Activated CD8-positive, alpha-beta memory T cell treated with anti-CD3 and anti-CD28 coated beads for 4 hours (primary cell): ENCODE data around the gene LIN54.
"Not testable (repeated sequence)": the region's sequence is repeated elsewhere in the genome, so short reads cannot be mapped to it uniquely, and the experiment has no call there.

Experiments
- DNase-seq, 2 donors: peaks; one replicate each; pipeline ENCODE4 v3.0.0-alpha.2; 2020; ENCODE audit warnings: low read depth in 2 of 2

LIN54 gene

DNA sequence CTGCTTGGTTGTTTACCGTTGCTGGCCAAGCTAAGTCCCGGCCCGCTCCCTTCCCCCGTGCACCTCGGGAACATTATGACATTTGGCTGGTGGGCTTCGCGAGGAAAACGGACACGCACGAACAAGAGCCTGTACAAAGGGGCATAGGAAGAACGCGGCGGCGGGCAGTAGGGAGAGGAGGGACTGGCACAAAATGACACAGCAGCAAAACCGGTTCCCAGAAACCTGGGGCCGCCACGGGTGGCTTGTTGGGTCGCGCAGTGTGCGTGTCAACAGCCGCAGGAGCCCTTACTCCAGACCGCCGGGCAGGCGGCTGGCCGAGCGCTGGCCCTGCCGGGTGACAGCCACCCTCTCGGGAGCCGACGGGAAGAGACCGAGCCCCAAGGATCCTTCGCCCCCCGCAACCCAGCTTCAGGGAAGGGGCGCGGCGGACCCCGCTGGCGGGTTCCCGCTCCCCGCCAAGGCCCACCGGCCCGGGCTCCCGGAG, 1.6 kb upstream of the LIN54 start:
- DNase-seq = no peak

DNA sequence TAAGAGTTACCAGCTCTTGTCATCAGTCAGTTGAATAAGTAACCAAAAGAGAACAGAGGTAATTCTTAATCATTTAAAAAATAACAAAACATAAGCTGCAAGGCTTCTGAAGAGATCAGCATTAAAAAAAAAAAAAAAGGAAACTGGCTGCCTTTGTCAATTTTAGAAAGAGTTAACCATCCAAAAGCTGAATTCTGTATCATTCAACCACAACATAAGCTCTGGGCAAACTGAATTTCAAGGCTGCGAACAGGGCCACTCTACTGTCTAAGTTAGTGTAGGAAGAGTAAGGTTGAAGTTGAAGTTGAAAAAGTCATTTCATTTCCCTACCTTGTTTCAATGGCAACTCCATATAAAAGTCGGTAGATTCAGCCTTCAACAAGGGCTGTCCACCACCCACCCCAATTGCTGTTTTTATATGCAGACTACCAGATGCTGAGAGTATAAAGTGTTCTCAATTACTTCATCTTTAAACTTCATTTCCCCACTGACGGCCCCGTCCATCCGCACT, 1.1 kb upstream of the LIN54 start:
- DNase-seq = no peak

DNA sequence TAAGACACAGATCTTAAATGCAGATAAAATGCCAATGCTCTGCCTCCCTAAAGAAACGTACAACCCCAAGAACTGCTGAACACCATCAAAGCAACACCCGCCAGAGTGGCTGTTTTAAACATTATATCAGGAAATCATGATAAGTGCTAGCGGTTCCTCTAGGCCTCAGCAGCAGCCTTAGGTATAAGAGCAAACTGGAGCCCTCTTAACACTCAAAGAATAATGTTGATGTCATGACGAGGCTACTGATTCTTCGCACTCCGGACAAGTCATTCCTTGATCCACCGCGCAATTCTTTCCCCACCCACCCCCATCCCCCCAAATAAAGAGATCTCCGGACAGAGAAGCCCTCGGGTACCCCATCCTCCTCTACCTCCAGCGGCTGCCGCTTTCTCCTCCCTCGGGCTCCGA, 507 bp downstream of the LIN54 start:
- DNase-seq = no peak

GRCh38 chr4:83009529-83009928, 1.1 kb downstream of the LIN54 start:
- no peak for DNase-seq

DNA sequence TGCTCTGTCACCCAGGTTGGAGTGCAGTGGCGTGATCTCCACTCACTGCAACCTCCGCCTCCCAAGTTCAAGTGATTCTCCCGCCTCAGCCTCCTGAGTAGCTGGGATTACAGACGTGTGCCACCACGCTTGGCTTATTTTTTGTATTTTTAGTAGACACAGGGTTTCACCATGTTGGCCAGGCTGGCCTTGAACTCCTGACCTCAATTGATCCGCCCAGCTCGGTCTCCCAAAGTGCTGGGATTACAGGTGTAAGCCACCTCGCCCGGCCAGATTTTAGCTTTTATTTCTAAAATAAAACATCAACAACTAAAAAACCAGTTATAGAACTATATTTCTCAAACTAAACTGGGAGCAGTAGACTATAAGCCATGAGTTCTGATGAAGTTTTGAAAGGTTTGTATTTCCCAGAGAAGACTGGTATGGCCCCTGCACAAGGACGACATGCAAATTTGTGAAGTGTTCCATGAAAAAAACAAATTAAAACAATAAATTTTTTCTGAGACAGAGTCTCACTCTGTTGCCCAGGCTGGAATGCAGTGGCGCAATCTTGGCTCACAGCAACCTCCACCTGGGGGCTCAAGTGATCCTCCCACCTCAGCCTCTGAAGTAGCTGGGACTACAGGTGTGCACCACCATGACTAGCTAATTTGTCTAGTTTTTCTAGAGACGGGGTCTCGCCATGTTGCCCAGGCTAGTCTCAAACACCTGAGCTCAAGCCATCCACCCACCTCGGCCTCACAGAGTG, 7.4 kb downstream of the LIN54 start:
- DNase-seq = not testable (repeated sequence)

DNA sequence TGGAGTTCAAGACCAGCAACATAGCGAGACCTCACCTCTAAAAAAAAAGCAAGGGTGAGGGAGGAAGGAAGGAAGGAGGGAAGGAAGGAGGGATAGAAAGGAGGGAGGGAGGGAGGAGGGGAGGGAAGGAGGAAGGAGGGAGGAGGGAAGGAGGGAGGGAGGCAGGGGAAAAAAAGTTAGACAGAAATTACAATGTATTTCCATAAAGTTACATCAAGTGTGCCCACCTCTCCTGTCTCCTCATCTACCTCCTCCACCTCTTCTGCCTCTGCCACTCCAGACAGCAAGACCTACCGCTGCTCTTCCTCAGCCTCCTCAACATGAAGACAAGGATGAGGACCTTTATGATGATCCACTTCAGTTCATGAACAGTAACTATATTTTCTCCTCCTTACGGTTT, 8.3 kb downstream of the LIN54 start:
- no peak for DNase-seq

GRCh38 chr4:82998898-82999297, 11.7 kb downstream of the LIN54 start:
- no peak for DNase-seq

DNA sequence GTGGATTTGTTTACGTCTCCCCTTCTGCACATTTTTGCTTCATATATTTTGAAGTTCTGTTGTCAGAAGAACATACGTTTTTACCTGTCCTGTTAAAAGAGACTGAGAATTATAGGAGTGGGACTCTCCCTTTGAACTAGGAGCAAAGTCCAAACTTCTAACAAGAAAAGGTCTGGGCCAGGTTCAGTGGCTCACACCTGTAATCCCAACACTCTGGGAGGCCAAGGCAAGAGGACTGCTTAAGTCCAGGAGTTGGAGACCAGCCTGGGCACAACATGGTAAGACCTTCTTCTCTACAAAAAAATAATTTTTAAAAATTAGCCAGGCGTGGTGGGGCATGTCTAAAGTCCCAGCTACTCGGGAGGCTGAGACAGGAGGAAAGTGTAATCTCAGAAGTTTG, 15.8 kb downstream of the LIN54 start:
- no peak for DNase-seq

DNA sequence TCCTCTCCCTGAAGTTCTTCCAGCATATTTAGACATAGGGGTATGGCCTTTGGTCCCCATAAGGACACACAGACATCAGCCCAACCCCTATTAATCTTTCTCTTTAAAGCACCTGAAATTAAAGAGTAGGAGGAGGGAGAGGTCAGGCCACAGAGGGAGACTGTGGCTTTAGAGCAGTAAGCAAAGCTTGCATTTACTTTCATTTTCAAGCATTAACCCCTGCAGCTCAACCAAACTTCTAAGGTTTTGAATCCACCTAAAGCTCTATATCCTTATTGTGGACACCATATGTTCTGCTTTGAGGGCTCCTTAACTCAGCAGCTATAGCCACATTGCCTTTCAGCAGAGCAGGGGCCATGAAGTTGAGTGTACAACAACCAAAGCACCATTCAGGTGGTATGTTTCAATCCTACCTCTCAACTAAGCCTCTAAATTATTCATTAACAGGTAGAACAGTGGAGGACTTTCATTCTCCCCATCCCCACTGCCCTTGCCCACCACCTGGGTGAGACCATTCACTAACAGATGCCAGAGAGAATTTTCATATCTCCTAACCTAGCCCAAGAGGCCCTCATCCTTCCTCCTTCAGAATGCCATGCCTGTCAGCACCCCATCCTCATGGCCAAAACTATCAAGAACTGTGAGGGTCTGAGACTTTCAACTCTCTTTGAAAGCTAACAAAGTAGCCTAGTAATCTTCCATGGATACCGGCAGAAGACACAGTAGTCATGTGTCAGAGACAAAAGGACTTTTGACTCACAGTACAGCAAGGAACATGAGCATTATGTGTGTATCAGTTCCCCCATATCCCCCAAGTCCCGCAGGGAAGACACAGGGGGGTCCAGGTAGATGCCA, 20.8 kb downstream of the LIN54 start:
- no peak for DNase-seq

GRCh38 chr4:82988323-82988832, 22.2 kb downstream of the LIN54 start:
- no peak for DNase-seq

GRCh38 chr4:82987519-82987918, 23.1 kb downstream of the LIN54 start:
- DNase-seq = not testable (repeated sequence)

DNA sequence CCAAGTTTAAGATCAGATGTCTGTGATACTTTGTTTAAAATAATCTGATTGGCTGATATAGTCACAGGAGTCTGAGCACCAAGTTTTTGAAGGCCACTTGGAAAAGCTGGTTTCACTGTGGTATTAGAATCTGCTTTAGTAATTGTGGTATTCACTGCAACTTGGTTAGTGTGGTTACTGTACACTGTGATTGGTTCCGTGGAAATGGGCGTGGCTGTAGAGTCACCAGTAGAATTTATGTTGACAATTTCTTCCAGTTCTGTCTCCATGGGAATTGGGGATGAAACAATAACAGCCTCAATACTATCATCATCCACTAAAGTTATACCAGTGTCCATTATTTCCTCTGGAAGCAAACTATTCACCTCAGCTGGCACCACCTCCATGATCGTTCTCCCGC, 26.2 kb downstream of the LIN54 start:
- no peak for DNase-seq

DNA sequence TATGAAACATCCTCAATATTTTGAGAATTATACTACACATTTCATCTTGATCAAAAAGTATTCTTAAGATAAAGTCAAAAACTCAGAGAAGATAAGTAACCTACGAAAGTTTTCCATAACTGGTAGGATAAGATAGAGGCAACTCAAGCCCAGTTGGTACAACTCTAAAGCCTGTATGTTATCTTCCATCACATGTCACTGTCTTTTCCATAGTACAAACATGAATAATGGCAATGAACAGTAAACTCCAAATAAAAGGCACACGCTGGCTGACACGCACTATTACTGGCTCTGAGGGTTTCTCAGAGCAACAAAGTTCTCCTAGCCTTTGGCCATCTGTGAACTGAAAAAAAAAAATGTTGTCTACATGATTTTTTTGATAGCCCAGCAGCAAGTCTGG, 27.2 kb downstream of the LIN54 start:
- DNase-seq = no peak

GRCh38 chr4:82981138-82981537, 29.5 kb downstream of the LIN54 start:
- DNase-seq = no peak

DNA sequence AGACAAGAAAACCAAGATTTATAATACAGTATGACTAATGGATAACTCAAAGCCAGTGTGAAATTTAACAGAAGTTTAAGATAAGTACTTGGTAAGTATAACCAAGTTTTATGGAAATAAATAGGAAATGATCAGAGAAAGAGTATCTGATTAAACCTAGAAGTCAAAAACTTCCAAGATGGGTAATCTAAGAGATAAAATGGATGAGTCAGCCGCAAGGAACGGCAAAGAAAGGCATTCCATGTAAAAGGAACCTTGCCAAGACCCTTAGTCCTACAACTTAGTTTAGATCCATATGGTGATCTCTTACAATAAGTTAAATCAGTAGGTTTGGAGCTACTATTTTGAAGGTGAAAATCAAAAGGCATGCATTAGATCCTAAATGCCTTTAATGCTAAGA, 34.8 kb downstream of the LIN54 start:
- no peak for DNase-seq

- DNase-seq = no peak
Measured at GRCh38 chr4:82969414-82969813, 41.2 kb downstream of the LIN54 start.

- no peak for DNase-seq
Measured at GRCh38 chr4:82968972-82969371, 41.7 kb downstream of the LIN54 start.

GRCh38 chr4:82965763-82966162, 44.9 kb downstream of the LIN54 start:
- no peak for DNase-seq

DNA sequence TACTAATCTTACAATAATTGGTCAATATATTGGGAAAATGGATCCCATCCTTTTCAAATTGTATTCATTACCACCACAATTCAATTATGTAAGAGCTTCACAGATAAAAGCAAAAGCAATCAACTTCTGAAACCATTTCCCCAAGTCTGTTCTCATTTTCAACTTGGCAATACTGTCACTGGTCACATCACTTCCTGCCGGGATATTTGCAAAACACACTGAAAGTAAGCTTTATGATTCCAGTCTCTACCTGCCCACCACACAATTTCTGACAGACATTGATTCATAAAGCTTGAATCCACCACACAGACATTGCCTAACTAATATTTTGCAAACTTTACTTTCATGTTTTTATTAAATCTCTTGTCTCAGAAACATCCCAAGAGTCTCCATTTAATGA, 53.6 kb downstream of the LIN54 start:
- DNase-seq = no peak

DNA sequence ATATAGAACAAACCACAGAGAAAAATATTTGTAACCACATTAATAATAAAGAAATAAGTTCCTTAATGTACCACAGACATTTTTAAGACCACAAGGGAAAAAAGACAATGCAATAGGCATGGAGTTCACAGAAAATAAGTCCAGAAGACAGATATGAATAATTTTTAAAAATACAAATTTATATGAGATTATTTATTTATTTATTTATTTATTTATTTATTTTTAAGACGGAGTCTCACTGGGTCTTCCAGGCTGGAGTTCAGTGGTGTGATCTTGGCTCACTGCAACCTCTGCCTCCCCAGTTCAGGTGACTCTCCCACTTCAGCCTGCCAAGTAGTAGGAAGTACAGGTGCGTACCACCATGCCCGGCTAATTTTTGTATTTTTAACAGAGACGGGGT, 56.4 kb downstream of the LIN54 start:
- no peak for DNase-seq

GRCh38 chr4:82951196-82951595, 59.4 kb downstream of the LIN54 start:
- DNase-seq = no peak

DNA sequence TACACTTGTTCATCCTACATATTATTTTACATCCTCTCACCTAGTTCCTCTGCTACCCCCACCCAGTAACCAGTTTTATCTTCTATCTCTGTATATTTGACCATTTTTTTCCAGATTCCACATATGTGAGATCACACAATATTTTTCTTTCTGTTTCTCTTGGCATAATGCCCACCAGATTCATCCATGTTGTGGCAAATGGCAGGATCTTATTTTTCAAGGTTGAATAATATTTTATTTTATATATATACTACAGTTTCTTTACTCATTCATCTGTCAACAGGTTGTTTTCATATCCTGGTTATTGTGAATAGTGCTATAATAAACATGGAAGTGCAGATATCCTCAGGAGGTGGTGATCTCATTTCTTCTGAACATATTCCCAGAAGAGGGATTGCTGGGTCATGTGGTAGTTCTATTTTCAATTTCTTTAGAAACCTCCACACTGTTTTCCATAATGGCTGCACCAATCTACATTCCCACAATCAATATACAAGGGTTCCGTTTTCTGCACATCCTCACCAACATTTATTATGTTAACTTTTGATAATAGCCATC, 61.9 kb downstream of the LIN54 start:
- no peak for DNase-seq
